ENCODE measurements around the gene ATP13A2.

ATP13A2 gene

GRCh38 chr1:16979475-16980327 lies 32.0 kb downstream of the ATP13A2 start:
- peaks cover 3% of the 10 kb centered on the region for H3K4me1 ChIP-seq (ENCODE audit: control insufficient read depth, insufficient read depth, low read length)
- peak overlapping the region; percentile 66 for H3K27ac ChIP-seq (ENCODE audit: low read depth, low read length)
- H3K4me3 ChIP-seq (ENCODE audit: low read length), result peak overlapping the region; percentile 56

GRCh38 chr1:16978567-16979474 lies 32.9 kb downstream of the ATP13A2 start:
- Histone ChIP-seq H3K9ac (ENCODE audit: low read length) (no peak overlapping the region), H3K4me3 (ENCODE audit: low read length) (peak overlapping the region; percentile 56), H3K4me1 (ENCODE audit: control insufficient read depth, insufficient read depth, low read length) (peaks cover 3% of the 10 kb centered on the region), H3K27ac (ENCODE audit: low read depth, low read length) (peak overlapping the region; percentile 66), H3K27me3 (ENCODE audit: control insufficient read depth, insufficient read depth, low read length) (peaks cover 3% of the 10 kb centered on the region), H3K36me3 (ENCODE audit: control insufficient read depth, insufficient read depth, low read length) (no peaks in the 10 kb centered on the region)

More at GRCh38 chr1:16979475-16980327, 32.0 kb downstream of the ATP13A2 start:
- peak overlapping the region; percentile 0 for H3K9ac ChIP-seq (ENCODE audit: low read length)
- no peaks in the 10 kb centered on the region for H3K36me3 ChIP-seq (ENCODE audit: control insufficient read depth, insufficient read depth, low read length)
- peaks cover 3% of the 10 kb centered on the region for H3K27me3 ChIP-seq (ENCODE audit: control insufficient read depth, insufficient read depth, low read length)

- Histone ChIP-seq H3K36me3 (ENCODE audit: control insufficient read depth, insufficient read depth, low read length) (no peaks in the 10 kb centered on the region), H3K4me3 (ENCODE audit: low read length) (peak overlapping the region; percentile 25), H3K4me1 (ENCODE audit: control insufficient read depth, insufficient read depth, low read length) (peaks cover 3% of the 10 kb centered on the region), H3K27ac (ENCODE audit: low read depth, low read length) (no peak overlapping the region), H3K9ac (ENCODE audit: low read length) (peak overlapping the region; percentile 45), H3K27me3 (ENCODE audit: control insufficient read depth, insufficient read depth, low read length) (peaks cover 3% of the 10 kb centered on the region)
Observed at GRCh38 chr1:16978139-16978538, 33.6 kb downstream of the ATP13A2 start.

DNA sequence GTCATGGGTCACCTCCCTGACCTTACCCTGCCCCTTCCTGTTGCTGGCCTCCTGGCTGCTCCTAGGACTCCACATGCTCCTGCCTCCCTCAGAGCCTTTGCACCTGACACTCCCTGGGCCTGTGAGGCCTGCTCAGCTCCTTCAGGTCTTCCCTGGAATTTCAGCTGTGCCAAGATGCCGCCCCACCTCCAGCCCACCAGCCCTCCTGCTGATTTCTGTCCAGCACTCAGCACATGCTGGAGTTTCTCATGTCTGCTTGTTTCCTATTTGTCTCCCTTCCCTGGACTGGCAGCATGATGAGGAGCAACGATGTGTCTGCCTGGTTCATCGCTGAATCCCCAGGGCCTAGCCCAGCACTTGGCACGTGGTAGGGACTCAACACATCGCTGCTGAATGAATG lies 34.4 kb downstream of the ATP13A2 start:
- H3K36me3 ChIP-seq (ENCODE audit: control insufficient read depth, insufficient read depth, low read length), result no peaks in the 10 kb centered on the region
- no peak overlapping the region for H3K4me3 ChIP-seq (ENCODE audit: low read length)
- H3K27ac ChIP-seq (ENCODE audit: low read depth, low read length), result no peak overlapping the region
- peaks cover 3% of the 10 kb centered on the region for H3K4me1 ChIP-seq (ENCODE audit: control insufficient read depth, insufficient read depth, low read length)
- H3K27me3 ChIP-seq (ENCODE audit: control insufficient read depth, insufficient read depth, low read length), result peaks cover 3% of the 10 kb centered on the region
- no peak overlapping the region for H3K9ac ChIP-seq (ENCODE audit: low read length)

GRCh38 chr1:16976966-16977365 lies 34.8 kb downstream of the ATP13A2 start:
- H3K27me3 ChIP-seq (ENCODE audit: control insufficient read depth, insufficient read depth, low read length), result peaks cover 3% of the 10 kb centered on the region
- H3K9ac ChIP-seq (ENCODE audit: low read length), result no peak overlapping the region
- no peak overlapping the region for H3K27ac ChIP-seq (ENCODE audit: low read depth, low read length)
- H3K4me1 ChIP-seq (ENCODE audit: control insufficient read depth, insufficient read depth, low read length), result peaks cover 4% of the 10 kb centered on the region
- H3K4me3 ChIP-seq (ENCODE audit: low read length), result no peak overlapping the region
- no peaks in the 10 kb centered on the region for H3K36me3 ChIP-seq (ENCODE audit: control insufficient read depth, insufficient read depth, low read length)

- H3K4me3 ChIP-seq (ENCODE audit: low read length), result no peak overlapping the region
- H3K27me3 ChIP-seq (ENCODE audit: control insufficient read depth, insufficient read depth, low read length), result peaks cover 3% of the 10 kb centered on the region
- no peak overlapping the region for H3K27ac ChIP-seq (ENCODE audit: low read depth, low read length)
- peaks cover 11% of the 10 kb centered on the region for H3K4me1 ChIP-seq (ENCODE audit: control insufficient read depth, insufficient read depth, low read length)
- H3K9ac ChIP-seq (ENCODE audit: low read length), result no peak overlapping the region
- H3K36me3 ChIP-seq (ENCODE audit: control insufficient read depth, insufficient read depth, low read length), result no peaks in the 10 kb centered on the region
Observed at GRCh38 chr1:16975838-16976237, 35.9 kb downstream of the ATP13A2 start.

- Histone ChIP-seq H3K4me1 (ENCODE audit: control insufficient read depth, insufficient read depth, low read length) (peaks cover 11% of the 10 kb centered on the region), H3K4me3 (ENCODE audit: low read length) (no peak overlapping the region), H3K27ac (ENCODE audit: low read depth, low read length) (no peak overlapping the region), H3K36me3 (ENCODE audit: control insufficient read depth, insufficient read depth, low read length) (no peaks in the 10 kb centered on the region), H3K27me3 (ENCODE audit: control insufficient read depth, insufficient read depth, low read length) (peaks cover 3% of the 10 kb centered on the region), H3K9ac (ENCODE audit: low read length) (no peak overlapping the region)
Observed at GRCh38 chr1:16975211-16975610, 36.5 kb downstream of the ATP13A2 start.

GRCh38 chr1:16973215-16973614 lies 38.5 kb downstream of the ATP13A2 start:
- Histone ChIP-seq H3K9ac (ENCODE audit: low read length) (no peak overlapping the region), H3K36me3 (ENCODE audit: control insufficient read depth, insufficient read depth, low read length) (no peaks in the 10 kb centered on the region), H3K27ac (ENCODE audit: low read depth, low read length) (no peak overlapping the region), H3K4me1 (ENCODE audit: control insufficient read depth, insufficient read depth, low read length) (peaks cover 8% of the 10 kb centered on the region), H3K4me3 (ENCODE audit: low read length) (no peak overlapping the region), H3K27me3 (ENCODE audit: control insufficient read depth, insufficient read depth, low read length) (no peaks in the 10 kb centered on the region)

DNA sequence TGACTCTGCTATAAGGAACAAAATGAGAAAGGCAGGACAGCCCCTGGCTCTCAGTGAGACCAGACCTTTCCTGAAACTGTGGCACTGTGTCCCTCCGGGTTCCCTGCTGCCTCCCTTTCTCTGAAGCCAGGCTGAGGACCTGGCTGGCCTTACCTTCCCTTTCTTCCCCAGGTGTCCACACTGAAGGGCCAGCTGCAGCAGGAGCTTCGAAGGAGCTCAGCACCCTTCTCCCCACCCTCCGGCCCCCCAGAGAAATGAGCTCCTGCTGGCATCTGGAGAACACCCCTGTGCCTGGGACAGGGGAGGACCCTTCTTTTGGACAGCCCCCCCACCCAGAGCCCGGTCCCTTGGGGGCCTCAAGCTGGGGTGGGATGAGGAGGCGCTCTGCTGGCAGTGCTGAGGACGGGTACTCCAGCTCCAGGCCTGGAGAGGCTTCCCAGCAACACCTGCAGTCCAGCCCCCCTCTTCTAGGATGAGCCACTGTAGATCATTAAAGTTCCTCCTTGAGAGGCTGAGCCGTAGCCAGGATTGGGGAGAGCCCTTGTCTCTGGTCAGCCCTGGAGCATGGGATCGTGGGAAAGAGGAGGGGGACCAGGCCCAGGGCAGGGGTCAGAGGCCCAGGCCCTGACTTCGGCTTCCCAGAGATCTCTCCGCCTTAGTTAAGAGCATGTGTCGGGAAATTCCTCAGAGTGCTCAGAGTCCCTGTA lies 39.4 kb downstream of the ATP13A2 start:
- Histone ChIP-seq H3K27ac (ENCODE audit: low read depth, low read length) (no peak overlapping the region), H3K9ac (ENCODE audit: low read length) (no peak overlapping the region), H3K36me3 (ENCODE audit: control insufficient read depth, insufficient read depth, low read length) (no peaks in the 10 kb centered on the region), H3K4me3 (ENCODE audit: low read length) (no peak overlapping the region), H3K4me1 (ENCODE audit: control insufficient read depth, insufficient read depth, low read length) (peaks cover 10% of the 10 kb centered on the region), H3K27me3 (ENCODE audit: control insufficient read depth, insufficient read depth, low read length) (no peaks in the 10 kb centered on the region)

- Histone ChIP-seq H3K27ac (ENCODE audit: low read depth, low read length) (no peak overlapping the region), H3K4me3 (ENCODE audit: low read length) (no peak overlapping the region), H3K27me3 (ENCODE audit: control insufficient read depth, insufficient read depth, low read length) (no peaks in the 10 kb centered on the region), H3K9ac (ENCODE audit: low read length) (no peak overlapping the region), H3K4me1 (ENCODE audit: control insufficient read depth, insufficient read depth, low read length) (peaks cover 17% of the 10 kb centered on the region), H3K36me3 (ENCODE audit: control insufficient read depth, insufficient read depth, low read length) (no peaks in the 10 kb centered on the region)
Observed at GRCh38 chr1:16971341-16972188, 40.2 kb downstream of the ATP13A2 start.

DNA sequence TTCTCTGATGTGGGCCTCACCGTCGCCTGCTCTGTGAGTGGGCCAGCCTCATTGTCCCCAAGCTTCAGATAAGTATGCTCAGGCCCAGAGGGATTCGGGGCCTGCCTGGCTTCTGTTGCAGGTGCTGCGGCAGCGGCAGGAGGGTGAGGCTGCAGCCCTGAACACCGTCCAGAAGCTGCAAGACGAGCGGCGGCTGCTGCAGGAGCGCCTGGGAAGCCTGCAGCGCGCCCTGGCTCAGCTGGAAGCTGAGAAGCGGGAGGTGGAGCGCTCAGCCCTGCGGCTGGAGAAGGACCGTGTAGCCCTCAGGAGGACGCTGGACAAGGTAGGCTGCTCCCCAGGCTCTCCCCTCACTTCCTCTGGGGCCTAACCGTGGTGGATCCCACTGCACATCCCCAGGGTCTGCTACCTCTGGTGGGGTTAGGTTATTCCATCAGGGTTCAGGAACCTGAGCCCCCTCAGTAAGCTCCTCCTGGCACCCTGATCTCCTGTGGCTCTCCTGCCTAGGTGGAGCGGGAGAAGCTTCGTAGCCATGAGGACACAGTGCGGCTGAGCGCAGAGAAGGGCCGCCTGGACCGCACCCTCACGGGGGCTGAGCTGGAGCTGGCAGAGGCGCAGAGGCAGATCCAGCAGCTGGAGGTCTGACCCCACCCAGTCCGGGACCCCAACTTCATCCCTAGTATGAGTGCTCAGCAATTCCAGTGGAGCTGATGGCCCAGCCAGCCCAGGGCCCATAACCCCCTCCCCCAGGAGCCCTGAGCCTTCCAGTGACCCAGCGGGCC lies 41.4 kb downstream of the ATP13A2 start:
- Histone ChIP-seq H3K27me3 (ENCODE audit: control insufficient read depth, insufficient read depth, low read length) (no peaks in the 10 kb centered on the region), H3K36me3 (ENCODE audit: control insufficient read depth, insufficient read depth, low read length) (peaks cover 2% of the 10 kb centered on the region), H3K27ac (ENCODE audit: low read depth, low read length) (no peak overlapping the region), H3K4me3 (ENCODE audit: low read length) (no peak overlapping the region), H3K9ac (ENCODE audit: low read length) (no peak overlapping the region), H3K4me1 (ENCODE audit: control insufficient read depth, insufficient read depth, low read length) (peaks cover 17% of the 10 kb centered on the region)

All from rectal smooth muscle tissue (tissue), 1 donor.